Prostate gland (tissue), 2 donors: ENCODE data around the gene TPD52L2.

Source experiments
- CTCF ChIP-seq, 4 experiments: fragments of 200-600 bp in 2 of 4; fragments of 450-650 bp in 2 of 4; sonication (generic) in 2 of 4; IDR thresholded peaks; 1 replicate in 3 of 4; 2 replicates in 1 of 4; pipeline ENCODE4 v1.5.1; 2016 to 2019; ENCODE audit warnings: antibody characterized with exemption in 4 of 4, mild to moderate bottlenecking in 2 of 4, moderate library complexity in 2 of 4
- POLR2A ChIP-seq: fragments of 450-650 bp; IDR thresholded peaks from one replicate; pipeline ENCODE4 v1.6.1; 2016; ENCODE audit warnings: antibody characterized with exemption, mild to moderate bottlenecking
- POLR2AphosphoS5 ChIP-seq: sonication (generic); formaldehyde crosslinking; IDR thresholded peaks from one replicate; pipeline ENCODE4 v1.6.1; 2017; ENCODE audit warnings: antibody characterized with exemption

GRCh38 chr20:63848003-63848911 lies 16.8 kb upstream of the TPD52L2 start:
- TF ChIP-seq POLR2A (no peak), CTCF (IDR thresholded peaks at IDR 0.05) (no peak), POLR2AphosphoS5 (no peak)
